ENCODE results near the gene TSPAN2.

Gene TSPAN2

GRCh38 chr1:115089420-115090185 is at the start of gene TSPAN2:
TSS of gene TSPAN2 (minus strand) at chr1:115089503. CDS start at chr1:115089432, 71 bp downstream.
- peak; percentile 45 for DNase-seq (ENCODE audit: low spot score)
- TF ChIP-seq, protein P1, sequence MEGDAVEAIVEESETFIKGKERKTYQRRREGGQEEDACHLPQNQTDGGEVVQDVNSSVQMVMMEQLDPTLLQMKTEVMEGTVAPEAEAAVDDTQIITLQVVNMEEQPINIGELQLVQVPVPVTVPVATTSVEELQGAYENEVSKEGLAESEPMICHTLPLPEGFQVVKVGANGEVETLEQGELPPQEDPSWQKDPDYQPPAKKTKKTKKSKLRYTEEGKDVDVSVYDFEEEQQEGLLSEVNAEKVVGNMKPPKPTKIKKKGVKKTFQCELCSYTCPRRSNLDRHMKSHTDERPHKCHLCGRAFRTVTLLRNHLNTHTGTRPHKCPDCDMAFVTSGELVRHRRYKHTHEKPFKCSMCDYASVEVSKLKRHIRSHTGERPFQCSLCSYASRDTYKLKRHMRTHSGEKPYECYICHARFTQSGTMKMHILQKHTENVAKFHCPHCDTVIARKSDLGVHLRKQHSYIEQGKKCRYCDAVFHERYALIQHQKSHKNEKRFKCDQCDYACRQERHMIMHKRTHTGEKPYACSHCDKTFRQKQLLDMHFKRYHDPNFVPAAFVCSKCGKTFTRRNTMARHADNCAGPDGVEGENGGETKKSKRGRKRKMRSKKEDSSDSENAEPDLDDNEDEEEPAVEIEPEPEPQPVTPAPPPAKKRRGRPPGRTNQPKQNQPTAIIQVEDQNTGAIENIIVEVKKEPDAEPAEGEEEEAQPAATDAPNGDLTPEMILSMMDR (IDR thresholded peaks at IDR 0.05; ENCODE audit: extremely low read depth, missing control alignments) = no peak

GRCh38 chr1:115138973-115139372 is 49.7 kb upstream of the TSPAN2 start:
- peak; percentile 73 for DNase-seq (ENCODE audit: low spot score)
- TF ChIP-seq, protein P1 (IDR thresholded peaks at IDR 0.05; ENCODE audit: extremely low read depth, missing control alignments) = peak; percentile 84

DNA sequence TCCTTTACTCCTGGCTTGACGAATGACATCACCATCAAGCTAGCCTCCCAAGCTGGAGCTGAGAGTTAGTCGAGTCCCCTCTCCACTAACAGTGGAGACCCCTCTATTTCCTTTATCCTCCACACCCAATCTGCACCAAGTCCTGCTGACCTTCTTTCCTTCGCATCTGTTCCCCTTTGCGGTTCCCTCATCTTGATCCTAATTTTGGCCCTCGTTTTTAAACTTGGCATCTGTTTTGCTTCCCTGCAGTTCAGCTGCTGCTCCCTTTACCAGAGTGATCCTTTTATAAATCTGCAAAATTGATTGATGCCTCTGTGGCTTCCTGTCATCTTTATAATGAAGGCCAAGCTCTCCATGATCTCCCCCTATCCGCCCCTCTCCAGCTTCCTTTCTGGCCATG is 49.0 kb upstream of the TSPAN2 start:
- DNase-seq (ENCODE audit: low spot score) = no peak
- TF ChIP-seq, protein P1 (IDR thresholded peaks at IDR 0.05; ENCODE audit: extremely low read depth, missing control alignments) = no peak

DNA sequence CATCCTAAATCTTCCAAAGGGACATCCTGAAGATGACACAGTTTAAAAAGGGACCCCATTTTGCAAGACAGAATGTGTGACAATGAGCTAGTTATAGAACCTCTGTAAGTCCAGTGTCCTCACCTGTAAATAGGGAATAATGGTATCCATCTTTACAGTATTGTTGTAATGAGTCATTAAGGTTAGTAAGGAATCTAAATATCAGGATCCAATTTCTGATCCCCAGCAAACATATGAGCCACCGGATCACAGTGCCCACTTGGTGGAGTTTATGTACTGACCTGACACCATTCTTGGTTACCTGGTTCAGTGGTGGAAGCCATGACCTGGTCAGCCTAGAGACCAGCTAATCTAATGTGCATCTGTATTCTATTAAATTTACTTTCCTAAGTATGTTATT is 47.9 kb upstream of the TSPAN2 start:
- TF ChIP-seq, protein P1 (IDR thresholded peaks at IDR 0.05; ENCODE audit: extremely low read depth, missing control alignments) = no peak
- DNase-seq (ENCODE audit: low spot score) = no peak

GRCh38 chr1:115136706-115137105 is 47.4 kb upstream of the TSPAN2 start:
- TF ChIP-seq, protein P1 (IDR thresholded peaks at IDR 0.05; ENCODE audit: extremely low read depth, missing control alignments) = no peak
- DNase-seq (ENCODE audit: low spot score) = no peak

GRCh38 chr1:115136106-115136505 is 46.8 kb upstream of the TSPAN2 start:
- DNase-seq (ENCODE audit: low spot score) = no peak
- TF ChIP-seq, protein P1 (IDR thresholded peaks at IDR 0.05; ENCODE audit: extremely low read depth, missing control alignments) = no peak

DNA sequence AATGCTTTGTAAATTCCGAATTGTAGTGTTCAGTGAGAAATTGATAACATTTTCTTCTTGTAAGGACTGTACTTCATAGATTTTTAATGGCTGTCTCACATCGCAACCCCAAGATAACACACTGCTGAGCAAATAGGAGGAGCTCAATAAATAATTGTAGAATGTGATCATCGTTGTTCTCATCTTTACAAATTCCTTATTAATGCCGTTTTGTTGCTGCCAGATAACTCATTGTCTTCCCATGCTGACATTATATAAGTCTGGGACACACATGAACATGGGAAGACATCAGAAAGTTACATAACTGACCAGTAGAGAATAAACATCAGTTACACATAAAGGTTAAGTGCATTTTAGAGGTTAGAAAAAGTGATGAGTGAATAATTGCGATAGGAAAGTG is 46.4 kb upstream of the TSPAN2 start:
- DNase-seq (ENCODE audit: low spot score) = no peak

More for the DNA sequence above, 46.4 kb upstream of the TSPAN2 start:
- TF ChIP-seq, protein P1 (IDR thresholded peaks at IDR 0.05; ENCODE audit: extremely low read depth, missing control alignments) = no peak
